PC-9 (cell line): ENCODE measurements around the gene ALDOB.

Source experiments
- CTCF ChIP-seq: fragments of 200-600 bp; sonication (generic); conservative IDR thresholded peaks from 2 replicates; pipeline ENCODE4 v1.6.1; 2017; ENCODE audit warnings: mixed run types, antibody characterized with exemption, mild to moderate bottlenecking, moderate library complexity
- EZH2 ChIP-seq: fragments of 200-600 bp; sonication (generic); IDR thresholded peaks from 2 replicates; pipeline ENCODE4 v1.8.0; 2017; ENCODE audit warnings: antibody characterized with exemption, low read depth

GRCh38 chr9:101462558-101462957, 27.0 kb upstream of the ALDOB start:
- TF ChIP-seq EZH2 (no peak), CTCF (no peak)
